ENCODE measurements around the gene PFKFB3. TPM values are rescaled to one million over a fixed set of nuclear protein-coding genes. Genes with fewer than 3 reads are reported as not detected.
A peak's percentile ranks its signal among the peaks of the same experiment; 100 is the strongest.

Gene PFKFB3
- total RNA-seq, 1 donor from 2014 or later = 137 TPM

DNA sequence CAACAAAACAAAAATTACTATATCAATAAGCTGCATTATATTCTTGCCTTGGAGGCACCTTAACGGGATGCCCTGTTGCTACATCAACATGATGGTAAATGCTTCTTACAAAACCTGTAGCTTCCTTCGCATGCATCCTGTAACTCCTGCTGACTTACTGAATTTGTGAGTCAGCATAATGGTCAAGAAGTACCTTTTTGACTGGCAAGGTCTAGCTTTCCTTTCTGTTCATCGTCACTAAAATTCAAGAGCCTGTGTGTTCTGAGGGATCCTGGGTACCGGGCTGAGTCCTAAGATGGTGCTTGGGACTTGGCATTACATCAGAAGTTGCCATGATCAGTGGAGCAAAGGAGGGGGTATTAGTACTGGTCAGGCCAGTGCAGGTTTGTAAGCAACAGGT lies 4.9 kb downstream of the PFKFB3 start:
- Mint-ChIP-seq H3K4me1 (ENCODE audit: low read depth, unreplicated experiment) (peaks cover 30% of the 10 kb centered on the region), H3K4me3 (ENCODE audit: unreplicated experiment) (peak overlapping the region; percentile 61), H3K27me3 (ENCODE audit: unreplicated experiment) (peaks cover 13% of the 10 kb centered on the region), H3K36me3 (ENCODE audit: unreplicated experiment) (no peaks in the 10 kb centered on the region), H3K9me3 (ENCODE audit: unreplicated experiment) (peaks cover 16% of the 10 kb centered on the region), H3K27ac (ENCODE audit: unreplicated experiment) (peak overlapping the region; percentile 69)
- TF ChIP-seq CTCF (IDR thresholded peaks at IDR 0.05; ENCODE audit: partially characterized antibody, unreplicated experiment) = no peak
- DNase-seq = no peak

- Mint-ChIP-seq H3K4me1 (ENCODE audit: low read depth, unreplicated experiment) (peaks cover 30% of the 10 kb centered on the region), H3K4me3 (ENCODE audit: unreplicated experiment) (peak overlapping the region; percentile 25), H3K9me3 (ENCODE audit: unreplicated experiment) (peaks cover 18% of the 10 kb centered on the region), H3K36me3 (ENCODE audit: unreplicated experiment) (peaks cover 5% of the 10 kb centered on the region), H3K27me3 (ENCODE audit: unreplicated experiment) (peaks cover 10% of the 10 kb centered on the region), H3K27ac (ENCODE audit: unreplicated experiment) (peak overlapping the region; percentile 83)
- DNase-seq = peak; percentile 32
- no peak for TF ChIP-seq CTCF (IDR thresholded peaks at IDR 0.05; ENCODE audit: partially characterized antibody, unreplicated experiment)
Observed at GRCh38 chr10:6208799-6209235, 6.1 kb downstream of the PFKFB3 start.

- Mint-ChIP-seq H3K4me3 (ENCODE audit: unreplicated experiment) (peak overlapping the region; percentile 49), H3K36me3 (ENCODE audit: unreplicated experiment) (peaks cover 10% of the 10 kb centered on the region), H3K4me1 (ENCODE audit: low read depth, unreplicated experiment) (peaks cover 26% of the 10 kb centered on the region), H3K27me3 (ENCODE audit: unreplicated experiment) (peaks cover 6% of the 10 kb centered on the region), H3K9me3 (ENCODE audit: unreplicated experiment) (peaks cover 14% of the 10 kb centered on the region), H3K27ac (ENCODE audit: unreplicated experiment) (peak overlapping the region; percentile 97)
- TF ChIP-seq CTCF (IDR thresholded peaks at IDR 0.05; ENCODE audit: partially characterized antibody, unreplicated experiment) = no peak
- DNase-seq = peak; percentile 27
Observed at GRCh38 chr10:6211341-6211670, 8.6 kb downstream of the PFKFB3 start.

- peaks cover 26% of the 10 kb centered on the region for H3K4me1 Mint-ChIP-seq (ENCODE audit: low read depth, unreplicated experiment)
- peak overlapping the region; percentile 97 for H3K27ac Mint-ChIP-seq (ENCODE audit: unreplicated experiment)
- peaks cover 6% of the 10 kb centered on the region for H3K27me3 Mint-ChIP-seq (ENCODE audit: unreplicated experiment)
- H3K9me3 Mint-ChIP-seq (ENCODE audit: unreplicated experiment) = peaks cover 14% of the 10 kb centered on the region
- H3K4me3 Mint-ChIP-seq (ENCODE audit: unreplicated experiment) = peak overlapping the region; percentile 49
- H3K36me3 Mint-ChIP-seq (ENCODE audit: unreplicated experiment) = peaks cover 16% of the 10 kb centered on the region
- no peak for TF ChIP-seq CTCF (IDR thresholded peaks at IDR 0.05; ENCODE audit: partially characterized antibody, unreplicated experiment)
- DNase-seq = peak; percentile 72
Observed at GRCh38 chr10:6211671-6212635, 9.2 kb downstream of the PFKFB3 start.

- Mint-ChIP-seq H3K27ac (ENCODE audit: unreplicated experiment) (no peak overlapping the region), H3K36me3 (ENCODE audit: unreplicated experiment) (peaks cover 20% of the 10 kb centered on the region), H3K4me1 (ENCODE audit: low read depth, unreplicated experiment) (peaks cover 22% of the 10 kb centered on the region), H3K4me3 (ENCODE audit: unreplicated experiment) (peak overlapping the region; percentile 15), H3K9me3 (ENCODE audit: unreplicated experiment) (peaks cover 14% of the 10 kb centered on the region), H3K27me3 (ENCODE audit: unreplicated experiment) (peaks cover 5% of the 10 kb centered on the region)
- DNase-seq = no peak
- no peak for TF ChIP-seq CTCF (IDR thresholded peaks at IDR 0.05; ENCODE audit: partially characterized antibody, unreplicated experiment)
Observed at GRCh38 chr10:6212806-6213205, 10.1 kb downstream of the PFKFB3 start.
